ENCODE results near the gene KRTAP9-1. TPM values are rescaled to one million over a fixed set of nuclear protein-coding genes. Genes with fewer than 3 reads are reported as not detected.

Gene KRTAP9-1
- not detected in 5 replicates for total RNA-seq (2022; extraction: Qiagen RNA extraction; ENCODE audit: low read depth)

GRCh38 chr17:41189837-41190318, at the start of gene KRTAP9-1:
Gene KRTAP9-1, plus strand, starts transcription at chr17:41189887. Its CDS starts 0 bp downstream, at chr17:41189887.

GRCh38 chr17:41140360-41141131, 49.1 kb upstream of the KRTAP9-1 start, which contains the start of gene KRTAP4-6:
Gene KRTAP4-6, minus strand, starts transcription at chr17:41140544. Its CDS starts 57 bp downstream, at chr17:41140487.

GRCh38 chr17:41149652-41149985, 40.1 kb upstream of the KRTAP9-1 start, which contains the start of gene KRTAP4-5:
Gene KRTAP4-5, minus strand, starts transcription at chr17:41149825. Its CDS starts 58 bp downstream, at chr17:41149767.

GRCh38 chr17:41160648-41161047, 29.0 kb upstream of the KRTAP9-1 start, which contains the start of gene KRTAP4-4:
Gene KRTAP4-4, minus strand, starts transcription at chr17:41160748. Its CDS starts 57 bp downstream, at chr17:41160691.

GRCh38 chr17:41168121-41168520, 21.6 kb upstream of the KRTAP9-1 start, which contains the start of gene KRTAP4-3:
Gene KRTAP4-3, minus strand, starts transcription at chr17:41168221. Its CDS starts 49 bp downstream, at chr17:41168172.

GRCh38 chr17:41177727-41178271, 11.9 kb upstream of the KRTAP9-1 start, which contains the start of gene KRTAP4-2:
Gene KRTAP4-2, minus strand, starts transcription at chr17:41178221. Its CDS starts 57 bp downstream, at chr17:41178164.

GRCh38 chr17:41184480-41184961, 5.2 kb upstream of the KRTAP9-1 start, which contains the start of gene KRTAP4-1:
Gene KRTAP4-1, minus strand, starts transcription at chr17:41184911. Its CDS starts 57 bp downstream, at chr17:41184854.

GRCh38 chr17:41226598-41227095, 37.0 kb downstream of the KRTAP9-1 start, which contains the start of gene KRTAP9-2:
Gene KRTAP9-2, plus strand, starts transcription at chr17:41226648. Its CDS starts 7 bp downstream, at chr17:41226655.

GRCh38 chr17:41232399-41233105, 42.9 kb downstream of the KRTAP9-1 start, which contains the start of gene KRTAP9-3:
Gene KRTAP9-3, plus strand, starts transcription at chr17:41232449. Its CDS starts 53 bp downstream, at chr17:41232502.

GRCh38 chr17:41237949-41238437, 48.3 kb downstream of the KRTAP9-1 start, which contains the start of gene KRTAP9-8:
Gene KRTAP9-8, plus strand, starts transcription at chr17:41237999. Its CDS starts 53 bp downstream, at chr17:41238052.

Other genes with a start within 250 kb of the KRTAP9-1 start
- gene KRT39, start 222.9 kb upstream of the KRTAP9-1 start, total RNA-seq (2022; extraction: Qiagen RNA extraction; ENCODE audit: low read depth): not detected in 5 replicates
- gene KRT40, start 205.6 kb upstream of the KRTAP9-1 start, total RNA-seq (2022; extraction: Qiagen RNA extraction; ENCODE audit: low read depth): not detected in 5 replicates
- gene KRTAP3-3, start 195.7 kb upstream of the KRTAP9-1 start, total RNA-seq (2022; extraction: Qiagen RNA extraction; ENCODE audit: low read depth): not detected in 5 replicates
- 0.16 to 0.35 TPM (median 0.30 TPM) in 3 of 5 replicates, not detected in the others for gene KRTAP3-2, start 190.0 kb upstream of the KRTAP9-1 start, total RNA-seq (2022; extraction: Qiagen RNA extraction; ENCODE audit: low read depth)
- gene KRTAP3-1, start 180.8 kb upstream of the KRTAP9-1 start, total RNA-seq (2022; extraction: Qiagen RNA extraction; ENCODE audit: low read depth): not detected in 5 replicates
- 0.12 TPM in 1 of 5 replicates, not detected in the others for gene KRTAP1-5, start 162.7 kb upstream of the KRTAP9-1 start, total RNA-seq (2022; extraction: Qiagen RNA extraction; ENCODE audit: low read depth)
- not detected in 5 replicates for gene KRTAP1-4, start 159.7 kb upstream of the KRTAP9-1 start, total RNA-seq (2022; extraction: Qiagen RNA extraction; ENCODE audit: low read depth)
- gene KRTAP1-3, start 155.0 kb upstream of the KRTAP9-1 start, total RNA-seq (2022; extraction: Qiagen RNA extraction; ENCODE audit: low read depth): not detected in 5 replicates
- gene KRTAP1-1, start 148.4 kb upstream of the KRTAP9-1 start, total RNA-seq (2022; extraction: Qiagen RNA extraction; ENCODE audit: low read depth): not detected in 5 replicates
- gene KRTAP2-1, start 142.6 kb upstream of the KRTAP9-1 start, total RNA-seq (2022; extraction: Qiagen RNA extraction; ENCODE audit: low read depth): not detected in 5 replicates
- gene KRTAP2-2, start 134.7 kb upstream of the KRTAP9-1 start, total RNA-seq (2022; extraction: Qiagen RNA extraction; ENCODE audit: low read depth): not detected in 5 replicates
- 0.08 TPM in 1 of 5 replicates, not detected in the others for gene KRTAP2-3, start 129.8 kb upstream of the KRTAP9-1 start, total RNA-seq (2022; extraction: Qiagen RNA extraction; ENCODE audit: low read depth)
- not detected in 5 replicates for gene KRTAP2-4, start 124.0 kb upstream of the KRTAP9-1 start, total RNA-seq (2022; extraction: Qiagen RNA extraction; ENCODE audit: low read depth)
- not detected in 5 replicates for gene KRTAP4-7, start 105.7 kb upstream of the KRTAP9-1 start, total RNA-seq (2022; extraction: Qiagen RNA extraction; ENCODE audit: low read depth)
- gene KRTAP4-8, start 91.7 kb upstream of the KRTAP9-1 start, total RNA-seq (2022; extraction: Qiagen RNA extraction; ENCODE audit: low read depth): 0.05 to 0.12 TPM in 2 of 5 replicates, not detected in the others
- gene KRTAP4-16, start 87.7 kb upstream of the KRTAP9-1 start, total RNA-seq (2022; extraction: Qiagen RNA extraction; ENCODE audit: low read depth): not detected in 5 replicates
- not detected in 5 replicates for gene KRTAP4-9, start 84.5 kb upstream of the KRTAP9-1 start, total RNA-seq (2022; extraction: Qiagen RNA extraction; ENCODE audit: low read depth)
- not detected in 5 replicates for gene KRTAP4-11, start 71.5 kb upstream of the KRTAP9-1 start, total RNA-seq (2022; extraction: Qiagen RNA extraction; ENCODE audit: low read depth)
- not detected in 5 replicates for gene KRTAP4-12, start 65.7 kb upstream of the KRTAP9-1 start, total RNA-seq (2022; extraction: Qiagen RNA extraction; ENCODE audit: low read depth)
- not detected in 5 replicates for gene KRTAP4-6, start 49.3 kb upstream of the KRTAP9-1 start, total RNA-seq (2022; extraction: Qiagen RNA extraction; ENCODE audit: low read depth)
- gene KRTAP4-5, start 40.1 kb upstream of the KRTAP9-1 start, total RNA-seq (2022; extraction: Qiagen RNA extraction; ENCODE audit: low read depth): not detected in 5 replicates
- not detected in 5 replicates for gene KRTAP4-4, start 29.1 kb upstream of the KRTAP9-1 start, total RNA-seq (2022; extraction: Qiagen RNA extraction; ENCODE audit: low read depth)
- not detected in 5 replicates for gene KRTAP4-3, start 21.7 kb upstream of the KRTAP9-1 start, total RNA-seq (2022; extraction: Qiagen RNA extraction; ENCODE audit: low read depth)
- not detected in 5 replicates for gene KRTAP4-2, start 11.7 kb upstream of the KRTAP9-1 start, total RNA-seq (2022; extraction: Qiagen RNA extraction; ENCODE audit: low read depth)
- 0.07 to 0.56 TPM (median 0.26 TPM) in 4 of 5 replicates, not detected in the other for gene KRTAP4-1, start 5.0 kb upstream of the KRTAP9-1 start, total RNA-seq (2022; extraction: Qiagen RNA extraction; ENCODE audit: low read depth)
- gene KRTAP9-2, start 36.8 kb downstream of the KRTAP9-1 start, total RNA-seq (2022; extraction: Qiagen RNA extraction; ENCODE audit: low read depth): not detected in 5 replicates
- gene KRTAP9-3, start 42.6 kb downstream of the KRTAP9-1 start, total RNA-seq (2022; extraction: Qiagen RNA extraction; ENCODE audit: low read depth): not detected in 5 replicates
- not detected in 5 replicates for gene KRTAP9-8, start 48.1 kb downstream of the KRTAP9-1 start, total RNA-seq (2022; extraction: Qiagen RNA extraction; ENCODE audit: low read depth)
- not detected in 5 replicates for gene KRTAP9-4, start 59.8 kb downstream of the KRTAP9-1 start, total RNA-seq (2022; extraction: Qiagen RNA extraction; ENCODE audit: low read depth)
- gene KRTAP9-9, start 65.5 kb downstream of the KRTAP9-1 start, total RNA-seq (2022; extraction: Qiagen RNA extraction; ENCODE audit: low read depth): not detected in 5 replicates
- not detected in 5 replicates for gene KRTAP9-6, start 75.5 kb downstream of the KRTAP9-1 start, total RNA-seq (2022; extraction: Qiagen RNA extraction; ENCODE audit: low read depth)
- gene KRTAP9-7, start 85.8 kb downstream of the KRTAP9-1 start, total RNA-seq (2022; extraction: Qiagen RNA extraction; ENCODE audit: low read depth): not detected in 5 replicates
- not detected in 5 replicates for gene KRTAP29-1, start 113.0 kb downstream of the KRTAP9-1 start, total RNA-seq (2022; extraction: Qiagen RNA extraction; ENCODE audit: low read depth)
- gene KRTAP16-1, start 119.4 kb downstream of the KRTAP9-1 start, total RNA-seq (2022; extraction: Qiagen RNA extraction; ENCODE audit: low read depth): not detected in 5 replicates
- gene KRTAP17-1, start 125.8 kb downstream of the KRTAP9-1 start, total RNA-seq (2022; extraction: Qiagen RNA extraction; ENCODE audit: low read depth): not detected in 5 replicates
- not detected in 5 replicates for gene KRT33A, start 160.9 kb downstream of the KRTAP9-1 start, total RNA-seq (2022; extraction: Qiagen RNA extraction; ENCODE audit: low read depth)
- gene KRT33B, start 179.9 kb downstream of the KRTAP9-1 start, total RNA-seq (2022; extraction: Qiagen RNA extraction; ENCODE audit: low read depth): 0.05 to 0.13 TPM (median 0.10 TPM) in 3 of 5 replicates, not detected in the others
- 0.25 to 0.64 TPM (median 0.35 TPM) in 5 replicates for gene KRT34, start 192.4 kb downstream of the KRTAP9-1 start, total RNA-seq (2022; extraction: Qiagen RNA extraction; ENCODE audit: low read depth)
- not detected in 5 replicates for gene KRT31, start 207.7 kb downstream of the KRTAP9-1 start, total RNA-seq (2022; extraction: Qiagen RNA extraction; ENCODE audit: low read depth)
- gene KRT37, start 234.7 kb downstream of the KRTAP9-1 start, total RNA-seq (2022; extraction: Qiagen RNA extraction; ENCODE audit: low read depth): not detected in 5 replicates

Data from A549 treated with CpdA at 1 μM for 4 hours (cell line).